Stimulated activated CD8-positive, alpha-beta memory T cell treated with anti-CD3 and anti-CD28 coated beads, Interleukin-12 subunit alpha, Interleukin-12 subunit beta, amount 100 ng/mL, for 24 hours (primary cell): ENCODE data around the gene MEF2D.

ENCODE experiments used
- DNase-seq: peaks from one replicate; pipeline ENCODE4 v3.0.0-alpha.2; 2020; ENCODE audit errors: extremely low read depth

Gene MEF2D

DNA sequence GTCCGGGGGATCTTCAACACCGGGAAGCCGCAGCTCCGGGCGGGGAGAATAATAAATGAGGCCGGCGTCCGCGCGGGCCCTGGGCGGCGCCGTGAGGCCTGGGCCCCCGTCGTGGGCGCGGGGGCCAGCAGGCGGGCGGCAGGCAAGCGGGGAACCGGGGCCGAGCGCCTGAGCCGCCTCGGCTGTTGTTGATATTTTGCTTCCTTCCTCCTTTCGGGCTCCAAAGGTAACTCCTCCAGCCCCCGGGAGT is at the start of gene MEF2D:
Gene MEF2D (minus strand): TSS at position 233 of the 250 bp plus-strand sequence. CDS start 17,483 bp downstream, outside the sequence.
- no peak for DNase-seq

DNA sequence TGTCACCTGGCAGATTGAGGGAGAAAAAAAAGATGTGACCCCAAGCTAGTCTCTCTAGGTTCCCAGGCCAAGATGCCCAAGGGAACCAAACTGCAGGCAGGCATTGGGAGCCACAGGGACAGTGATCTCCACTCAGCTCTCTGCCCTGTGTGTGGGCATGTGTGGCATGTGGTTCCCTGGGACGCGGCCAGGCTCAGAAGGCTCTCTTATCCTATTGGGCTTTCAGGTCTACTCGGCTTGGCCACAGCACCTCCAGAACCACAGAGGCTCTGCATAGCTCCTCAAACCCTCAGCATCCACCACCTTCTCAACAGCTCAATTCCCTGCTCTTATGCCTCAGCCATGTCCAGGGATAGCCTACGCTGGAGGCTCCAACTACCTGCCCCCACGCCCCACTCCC is 49.8 kb upstream of the MEF2D start:
- no peak for DNase-seq

DNA sequence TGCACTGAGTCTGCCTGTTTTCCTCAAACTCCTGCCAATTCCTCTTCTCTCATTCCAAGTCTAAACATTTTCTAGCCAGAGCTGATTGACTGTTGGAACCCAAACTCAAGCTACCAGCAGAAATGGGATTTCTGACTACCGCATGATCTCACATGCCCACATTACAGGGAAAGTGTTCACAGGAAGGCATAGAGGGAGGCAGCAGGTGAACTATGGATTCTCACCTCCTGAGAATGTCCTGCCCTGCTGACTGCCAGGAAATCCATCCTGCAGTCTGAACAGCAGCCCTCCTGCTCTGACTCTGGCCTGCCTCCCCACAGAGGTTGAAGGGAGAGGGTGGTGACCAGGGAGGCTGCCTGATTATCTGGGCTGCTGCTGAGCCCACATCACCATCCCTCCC is 49.3 kb upstream of the MEF2D start:
- DNase-seq = no peak

DNA sequence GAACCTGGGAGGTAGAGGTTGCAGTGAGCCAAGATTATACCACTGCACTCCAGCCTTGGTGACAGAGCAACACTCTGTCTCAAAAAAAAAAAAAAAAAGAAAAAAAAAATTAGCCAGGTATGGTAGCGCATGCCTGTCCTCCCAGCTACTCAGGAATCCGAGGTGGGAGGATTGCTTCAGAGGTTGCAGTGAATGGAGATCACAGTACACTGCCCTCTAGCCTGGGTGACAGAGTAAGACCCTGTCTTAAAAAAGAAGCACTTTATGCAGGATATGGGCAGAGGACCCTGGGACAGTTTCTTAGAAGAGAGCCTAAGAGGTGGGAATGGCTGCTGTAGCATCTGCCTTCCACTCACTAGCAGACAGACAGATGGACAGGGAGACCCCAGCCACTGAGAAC is 48.8 kb upstream of the MEF2D start:
- no peak for DNase-seq

DNA sequence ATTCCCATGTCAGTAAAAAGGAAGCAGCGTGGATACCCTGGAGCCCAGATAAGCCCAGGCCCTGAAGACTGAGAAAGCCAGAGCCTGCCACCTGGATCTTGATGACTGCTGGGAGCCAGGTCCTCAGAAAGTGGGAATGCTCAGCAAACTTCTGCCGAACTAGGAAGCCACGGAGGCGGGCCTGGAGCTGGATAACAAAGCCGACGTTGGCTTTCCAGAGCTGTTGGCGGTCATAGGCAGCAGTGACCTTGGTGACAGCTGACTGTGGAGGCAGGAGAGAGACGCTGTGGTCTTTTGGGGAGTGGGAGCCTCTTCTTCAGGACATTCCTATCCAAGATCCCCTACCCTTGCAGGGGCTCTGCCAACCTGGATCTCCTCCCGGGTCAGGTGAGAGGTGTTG is 47.4 kb upstream of the MEF2D start:
- DNase-seq = no peak

DNA sequence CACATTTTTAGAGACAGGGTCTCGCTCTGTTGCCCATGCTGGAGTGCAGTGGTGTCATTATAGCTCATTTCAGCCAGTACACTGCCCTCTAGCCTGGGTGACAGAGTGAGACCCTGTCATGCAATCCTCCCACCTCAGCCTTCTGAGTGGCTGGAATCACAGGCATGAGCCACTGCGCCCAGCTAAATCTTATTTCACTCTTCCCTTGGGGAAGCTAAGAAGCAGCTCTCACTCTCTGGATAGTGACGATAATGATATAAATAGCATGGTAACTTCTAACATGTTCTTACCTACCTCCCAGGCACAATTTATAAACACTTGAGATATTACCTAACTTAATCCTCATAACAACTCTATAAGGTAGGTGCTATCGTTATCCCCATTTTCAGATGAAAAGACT is 46.9 kb upstream of the MEF2D start:
- no peak for DNase-seq

DNA sequence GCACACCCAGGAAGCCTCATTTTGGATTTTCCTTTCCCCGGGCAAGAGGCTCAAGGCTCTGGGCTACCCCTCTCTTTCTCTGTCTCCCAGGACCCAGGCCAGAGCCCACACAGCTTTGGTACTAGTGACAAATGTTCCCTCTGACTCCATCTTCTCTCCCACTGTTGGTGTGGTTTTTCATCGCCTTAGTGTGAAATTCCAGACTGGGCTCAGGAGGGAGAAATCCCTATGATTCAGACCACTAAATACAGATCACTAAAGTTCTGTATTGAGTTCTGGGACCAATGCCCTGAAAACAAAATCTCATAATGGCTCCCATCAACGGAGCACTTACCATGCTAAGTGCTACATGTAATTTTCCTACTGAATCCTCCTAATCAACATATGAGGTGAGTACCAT is 45.7 kb upstream of the MEF2D start:
- no peak for DNase-seq

DNA sequence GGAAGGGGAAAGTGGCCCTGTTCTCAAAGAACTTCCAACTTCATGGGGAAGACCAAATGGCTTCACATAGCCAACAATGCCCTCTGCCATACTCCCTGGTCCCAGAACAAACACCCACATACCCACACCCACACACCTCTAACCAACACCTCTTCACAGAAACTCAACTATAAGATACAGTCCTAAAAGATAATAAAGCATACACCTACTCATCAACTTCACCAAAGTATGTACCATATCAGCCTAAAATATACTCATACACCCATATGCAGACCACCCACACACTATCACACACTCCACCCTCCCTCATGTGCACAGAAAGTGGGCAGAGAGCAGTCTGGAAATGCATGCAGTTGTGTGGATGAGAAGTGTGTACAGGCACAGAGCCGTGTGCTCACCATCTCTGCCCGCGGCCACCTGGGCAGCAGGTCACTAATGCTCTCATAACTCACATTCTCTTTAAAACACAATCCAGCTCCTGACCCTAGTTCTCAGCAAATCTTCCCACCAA is 44.1 kb upstream of the MEF2D start:
- no peak for DNase-seq

DNA sequence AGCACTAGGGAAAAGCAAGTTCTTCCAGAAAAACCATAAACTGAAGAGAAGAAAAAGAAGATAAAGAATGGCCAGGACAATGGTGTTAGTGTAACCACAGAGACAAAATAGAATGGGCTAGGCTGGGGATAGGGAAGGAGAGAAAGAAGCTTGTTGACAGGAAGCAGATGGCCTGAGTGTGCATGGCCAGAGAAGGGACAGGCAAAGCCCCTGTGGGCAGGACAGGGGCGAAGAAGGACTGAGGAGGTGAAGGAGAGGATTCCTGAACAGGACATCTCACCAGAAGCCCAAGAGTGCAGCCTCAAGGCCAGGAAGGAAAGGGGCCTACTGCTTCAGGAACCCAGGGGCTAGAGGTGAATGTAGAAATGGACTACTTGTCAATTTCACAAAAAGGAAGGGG is 42.5 kb upstream of the MEF2D start:
- DNase-seq = no peak

DNA sequence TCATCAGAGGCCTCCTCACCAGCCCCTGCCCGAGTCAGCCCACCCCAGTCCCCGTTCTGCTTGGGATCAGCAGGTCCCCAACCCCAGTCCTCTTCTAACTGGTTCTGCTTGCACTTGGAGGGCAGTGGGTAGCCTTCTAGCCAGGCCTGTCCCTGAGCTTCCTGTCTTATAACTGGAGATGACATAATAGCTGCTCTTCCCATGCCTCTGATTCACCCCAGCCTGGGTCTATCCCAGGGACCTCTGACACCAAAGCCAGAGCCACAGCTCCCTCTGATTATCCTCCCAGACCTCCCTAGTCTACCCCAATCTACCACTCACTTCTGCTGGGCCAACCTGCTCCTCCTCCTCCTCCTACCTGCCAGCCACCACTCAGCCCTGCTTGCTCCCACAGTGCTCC is 40.4 kb upstream of the MEF2D start:
- DNase-seq = no peak

DNA sequence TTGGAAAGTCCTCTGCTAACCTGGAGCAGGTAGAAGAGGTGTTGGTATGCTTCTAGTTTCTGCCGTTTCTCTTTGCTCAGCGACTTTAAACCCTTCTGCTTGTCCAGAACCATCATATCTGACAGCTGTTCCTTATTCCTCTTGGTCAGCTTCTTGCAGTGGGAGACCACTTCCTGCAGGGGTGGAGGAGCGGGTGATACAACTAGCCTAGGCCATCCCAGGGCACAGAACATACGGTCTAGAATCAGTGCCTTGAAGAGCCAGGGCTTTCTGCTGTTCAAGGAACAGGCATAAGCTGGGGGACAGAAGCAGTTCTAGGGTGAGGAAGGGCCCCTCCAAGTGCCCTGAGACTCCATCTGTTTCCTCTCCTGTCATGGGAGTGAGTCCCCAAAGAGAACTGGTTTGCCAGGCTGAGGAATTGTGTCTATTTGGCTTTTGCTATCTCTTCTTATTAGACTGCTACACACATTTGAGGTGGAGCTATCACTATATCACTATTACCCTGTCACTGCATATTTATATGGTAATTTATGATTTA is 39.3 kb upstream of the MEF2D start:
- DNase-seq = no peak

DNA sequence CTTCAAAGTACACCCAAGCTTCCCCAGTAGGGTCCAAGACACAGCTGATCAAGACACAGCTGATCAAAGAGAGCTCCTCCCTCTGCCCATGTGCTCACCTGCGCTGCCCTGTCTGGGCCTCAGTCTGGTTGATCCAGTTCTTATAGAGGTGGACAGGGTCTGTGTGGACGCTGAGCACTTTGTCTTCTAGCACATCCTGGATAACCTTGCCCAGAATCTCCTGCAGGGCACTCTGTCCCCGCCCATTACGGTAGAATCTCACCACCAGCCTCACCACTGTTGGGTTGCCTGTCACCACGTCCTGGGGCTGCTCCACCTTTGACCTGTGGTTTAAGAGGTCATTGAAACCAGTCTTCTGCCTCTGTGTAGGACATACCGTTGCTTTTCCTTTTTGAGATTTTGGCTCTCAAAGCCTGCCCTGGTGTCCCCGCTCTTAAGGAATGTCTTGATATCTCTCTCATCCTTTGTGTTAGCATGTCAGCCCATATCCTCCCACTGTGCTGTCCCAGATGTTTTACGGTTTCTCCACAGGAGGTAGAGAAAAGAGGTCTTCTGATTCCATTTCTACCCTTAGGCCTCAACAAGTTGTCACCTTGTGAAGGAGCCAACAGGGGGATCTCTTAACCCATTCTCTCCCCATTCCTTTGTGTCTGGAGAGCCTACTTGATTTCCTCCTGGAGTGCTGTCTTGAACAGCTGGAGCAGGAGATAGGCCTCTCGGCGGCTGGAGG is 38.3 kb upstream of the MEF2D start:
- DNase-seq = no peak

DNA sequence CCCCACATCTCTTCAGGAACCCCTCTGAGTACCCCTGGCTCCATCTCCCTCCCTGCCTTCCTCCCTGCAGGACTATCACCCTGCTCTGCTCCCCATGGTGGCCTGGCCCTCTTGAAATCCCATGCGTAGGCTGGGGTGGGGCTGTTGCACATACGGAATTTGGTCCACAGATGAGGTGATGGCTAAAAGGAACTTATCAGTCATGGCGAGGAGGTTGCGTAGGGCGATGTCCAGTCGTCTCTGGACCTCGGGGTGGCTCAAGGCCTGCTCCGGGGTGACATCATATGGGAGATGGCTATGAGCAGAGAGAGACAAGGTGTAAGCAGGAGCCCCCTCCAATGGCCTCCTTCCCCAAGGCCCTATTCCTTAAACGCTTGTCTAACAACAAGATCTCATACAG is 36.5 kb upstream of the MEF2D start:
- no peak for DNase-seq

DNA sequence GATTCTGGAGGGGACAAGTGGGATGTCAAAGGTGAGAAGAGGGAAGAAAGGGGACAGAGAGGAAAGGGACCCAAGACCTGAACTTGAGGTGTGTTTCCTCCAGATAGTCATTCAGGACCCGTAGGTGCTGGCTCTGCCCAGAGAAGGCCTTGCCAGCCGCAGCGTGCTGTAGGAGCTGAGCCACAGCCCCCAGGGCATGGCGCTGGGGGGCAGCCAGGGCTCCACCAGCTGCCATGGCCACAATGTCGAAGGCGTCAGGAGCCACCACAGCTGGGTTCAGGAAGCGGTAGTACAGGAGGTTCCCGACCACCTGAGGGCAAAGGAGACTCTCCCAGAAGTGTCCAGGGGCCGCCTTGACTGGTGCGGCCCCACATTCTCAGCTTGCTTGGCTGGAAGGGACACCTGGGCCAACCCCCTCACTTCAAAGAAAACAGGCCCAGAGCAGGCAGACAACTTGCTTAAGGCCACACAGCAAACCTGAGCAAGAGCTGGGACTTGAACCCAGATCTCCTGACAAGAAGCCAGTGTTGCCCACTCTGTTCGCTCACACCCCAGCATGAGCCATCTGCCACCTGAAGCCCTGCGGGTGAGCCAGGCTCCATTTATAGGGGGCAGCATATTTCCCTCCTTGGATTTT is 34.0 kb upstream of the MEF2D start:
- no peak for DNase-seq

DNA sequence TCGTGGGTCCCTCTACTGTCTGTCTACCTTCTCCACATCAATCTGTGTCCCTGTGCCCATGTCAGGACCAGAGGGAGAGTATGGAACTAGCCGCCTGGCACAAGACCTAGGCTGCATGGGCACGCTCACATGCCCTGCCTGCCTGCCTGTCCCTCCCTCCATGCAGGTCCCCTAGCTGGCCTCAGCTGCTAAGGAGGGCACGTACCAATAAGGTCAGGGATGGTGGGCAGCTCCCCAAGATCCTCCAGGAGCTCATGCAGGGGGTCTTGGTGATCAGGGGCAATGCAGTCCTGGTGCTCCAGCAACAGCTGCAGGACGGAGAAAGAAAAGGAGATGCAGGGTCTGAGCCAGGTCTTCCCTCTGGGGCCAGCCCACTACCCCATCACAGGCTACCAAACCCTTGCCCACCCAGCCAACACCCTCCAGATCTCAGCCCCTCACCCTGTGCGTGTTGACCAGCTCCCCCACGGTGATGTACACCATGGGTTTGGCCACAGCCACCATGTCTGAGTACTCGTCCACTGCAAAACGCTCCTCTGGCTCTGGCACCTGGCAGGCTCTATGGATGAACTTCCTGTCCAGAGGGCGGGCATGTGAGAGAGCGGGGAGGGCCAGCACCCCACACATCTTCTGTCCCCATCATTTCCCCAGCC is 33.1 kb upstream of the MEF2D start:
- DNase-seq = no peak

DNA sequence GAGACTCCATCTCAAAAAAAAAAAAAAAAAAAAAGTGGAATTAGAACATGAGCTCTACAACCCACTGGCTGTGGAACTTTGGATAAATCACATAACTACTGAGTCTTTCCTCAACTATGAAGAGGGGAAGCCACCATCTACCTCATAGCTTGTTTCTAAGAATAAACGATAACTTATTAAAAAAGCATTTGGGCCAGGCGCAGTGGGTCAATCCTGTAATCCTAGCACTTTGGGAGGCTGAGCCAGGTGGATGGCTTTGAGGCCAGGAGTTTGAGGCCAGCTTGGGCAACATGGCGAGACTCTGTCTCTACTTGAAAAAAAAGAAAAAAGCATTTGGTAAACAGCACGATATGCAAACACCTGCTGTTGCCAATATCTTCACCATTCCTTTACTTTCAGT is 31.8 kb upstream of the MEF2D start:
- DNase-seq = no peak

DNA sequence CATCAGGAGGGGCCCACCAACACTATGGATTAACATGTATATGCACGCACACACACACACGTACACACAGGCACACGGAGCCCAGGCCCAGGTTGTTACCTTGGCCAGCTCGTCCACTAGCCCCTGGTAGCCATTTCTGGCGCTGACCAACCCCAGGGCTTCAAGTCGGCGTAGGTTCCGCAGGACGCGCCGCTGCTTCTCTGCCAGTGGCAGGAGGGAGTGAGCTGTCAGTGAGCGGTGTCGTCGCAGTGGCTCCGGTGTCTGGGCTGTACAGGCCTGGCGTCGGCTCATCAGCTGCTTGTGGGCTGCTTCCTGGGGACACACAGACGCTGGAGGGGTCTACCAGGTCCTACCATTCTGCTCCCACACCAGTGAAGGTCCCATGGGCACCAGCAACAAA is 29.4 kb upstream of the MEF2D start:
- DNase-seq = no peak

DNA sequence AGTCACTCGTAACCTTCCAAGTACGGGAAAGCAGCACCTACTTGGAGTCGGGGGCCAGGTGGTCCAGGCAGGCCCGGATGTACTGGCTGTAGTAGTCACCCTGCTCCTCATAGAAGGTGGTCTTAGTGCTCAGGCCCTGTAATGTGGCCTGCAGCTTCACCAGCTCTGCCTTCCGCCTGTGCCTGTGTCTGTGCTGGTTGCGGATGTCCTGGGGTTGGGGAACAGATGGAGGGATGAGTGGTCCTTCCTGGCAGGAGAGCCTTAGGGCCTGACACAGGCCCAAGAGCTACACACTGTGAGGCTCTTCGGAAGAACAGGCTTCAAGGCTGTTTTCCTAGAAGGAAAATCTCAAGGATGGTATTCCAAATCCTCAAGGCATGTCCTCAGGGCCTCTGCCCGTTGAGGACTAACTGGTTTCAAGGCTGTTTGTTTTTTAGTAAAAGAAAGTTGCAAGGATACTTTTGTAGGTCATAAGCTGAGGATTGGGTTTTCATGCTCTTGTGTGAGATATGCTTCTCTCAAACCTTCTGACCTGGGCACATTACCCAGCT is 28.4 kb upstream of the MEF2D start:
- no peak for DNase-seq

DNA sequence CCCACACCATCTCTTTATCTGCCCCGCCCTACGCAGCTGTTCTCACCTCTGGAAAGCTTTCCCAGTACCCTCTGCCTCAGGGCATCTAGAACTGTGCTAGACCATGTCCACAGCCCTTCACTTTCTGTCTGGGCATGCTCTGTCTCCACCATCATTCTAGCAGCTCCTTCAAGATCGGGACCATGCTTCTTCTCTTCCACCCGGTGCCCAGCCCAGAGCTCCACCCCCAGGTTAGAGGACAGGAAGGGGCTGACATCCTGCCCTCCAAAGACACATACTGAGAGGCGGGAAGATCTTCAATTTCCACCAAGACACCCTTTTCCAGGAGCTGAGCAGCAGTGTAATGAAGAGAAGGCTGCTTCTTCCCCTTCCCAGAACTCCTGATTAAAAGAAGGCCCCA is 27.7 kb upstream of the MEF2D start:
- DNase-seq = no peak

DNA sequence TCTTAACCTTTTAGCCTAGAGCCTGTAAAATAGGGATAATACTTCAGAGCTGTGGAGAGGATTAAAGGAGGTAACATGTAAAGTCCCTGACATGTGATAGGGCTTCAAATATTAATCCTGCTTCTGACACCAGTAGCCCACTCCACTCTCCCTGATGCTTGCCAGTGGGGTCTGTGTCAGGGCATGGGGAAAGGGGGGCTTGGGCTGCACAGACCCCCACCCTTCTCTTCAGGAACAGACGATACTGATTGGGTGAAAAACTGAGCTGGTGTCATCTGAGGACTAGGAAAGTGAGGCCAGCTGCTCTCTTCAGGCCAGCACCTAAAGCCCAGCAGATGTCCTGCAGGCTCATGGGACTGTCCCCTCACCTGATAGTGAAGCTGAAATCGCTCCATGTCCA is 27.0 kb upstream of the MEF2D start:
- no peak for DNase-seq

DNA sequence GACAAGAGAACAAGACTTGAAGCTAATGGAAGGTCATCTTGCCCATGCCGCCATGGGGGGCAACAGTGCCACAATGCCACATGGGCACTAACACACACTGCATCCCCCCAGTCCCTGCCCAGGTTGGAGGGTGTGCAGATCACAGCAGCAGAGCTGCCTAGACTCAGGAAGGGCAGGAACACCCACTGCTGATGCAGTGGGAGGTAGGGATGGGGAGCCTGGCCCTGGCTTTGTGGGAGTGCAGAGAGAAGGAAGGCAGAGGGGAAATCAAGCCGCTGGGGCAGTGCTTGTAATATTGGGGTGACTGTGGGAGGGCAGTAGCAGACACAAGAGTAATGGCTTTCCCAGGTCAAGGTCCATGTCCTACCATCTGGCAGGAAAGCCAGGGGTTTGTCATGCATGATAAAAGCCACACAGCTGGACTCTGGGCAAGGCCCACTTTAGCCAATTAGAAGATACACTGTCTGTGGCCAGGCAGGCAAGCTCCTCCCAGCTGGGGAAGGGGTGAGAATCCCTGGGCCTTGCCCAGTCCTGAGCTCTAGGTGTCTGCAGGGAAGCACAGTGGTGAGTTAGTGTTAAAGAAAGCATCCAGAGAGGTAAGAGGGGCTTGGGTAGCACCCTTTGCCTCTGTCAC is 25.4 kb upstream of the MEF2D start:
- DNase-seq = no peak

DNA sequence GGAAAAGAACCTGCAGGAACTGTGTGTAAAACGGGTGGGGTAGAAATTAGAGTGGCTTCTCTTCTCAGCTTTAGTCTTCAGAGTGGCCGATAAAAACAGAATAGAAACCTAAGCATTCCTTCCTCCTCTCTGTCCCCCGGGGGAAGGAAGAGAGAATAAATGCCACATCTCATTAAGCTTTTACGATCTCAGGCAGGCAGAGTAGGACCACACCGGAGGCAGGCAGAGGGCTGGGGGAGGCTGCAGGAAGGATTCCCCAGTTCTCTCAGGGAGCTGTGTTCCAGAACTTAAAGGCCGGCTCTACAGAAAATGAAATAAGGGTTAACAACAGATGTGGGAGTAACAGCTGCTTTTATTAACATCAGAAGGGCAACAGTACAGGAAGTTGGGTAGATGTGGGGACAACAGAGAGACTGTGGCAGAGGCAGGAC is 24.5 kb upstream of the MEF2D start:
- no peak for DNase-seq
